Progenitor cell of endocrine pancreas (in vitro differentiated cells): ENCODE data around the gene LRP1B. TPM values are rescaled to one million over a fixed set of nuclear protein-coding genes. Genes with fewer than 3 reads are reported as not detected.

Source experiments
- DNase-seq: peaks from one replicate; pipeline ENCODE4 v3.0.0; 2021; ENCODE audit warnings: low spot score; ENCODE audit not compliant: unreplicated experiment
- H3K27ac Mint-ChIP-seq: 2 replicates; pipeline ENCODE4 v1.8.0; 2021; ENCODE audit warnings: mild to moderate bottlenecking, moderate library complexity, mixed read lengths
- H3K27me3 Mint-ChIP-seq: 2 replicates; pipeline ENCODE4 v1.8.0; 2021; ENCODE audit warnings: mixed read lengths
- H3K36me3 Mint-ChIP-seq: 2 replicates; pipeline ENCODE4 v1.8.0; 2022; ENCODE audit warnings: mixed read lengths; ENCODE audit not compliant: insufficient read depth
- H3K4me1 Mint-ChIP-seq: 2 replicates; pipeline ENCODE4 v1.8.0; 2021; ENCODE audit warnings: low read depth, mixed read lengths
- H3K4me3 Mint-ChIP-seq: 2 replicates; pipeline ENCODE4 v1.8.0; 2021; ENCODE audit warnings: low read depth, mild to moderate bottlenecking, moderate library complexity, mixed read lengths
- H3K9me3 Mint-ChIP-seq: 2 replicates; pipeline ENCODE4 v1.8.0; 2021; ENCODE audit warnings: low read depth, mixed read lengths
- CTCF ChIP-seq: fragments of 200-600 bp; sonication (generic); IDR thresholded peaks from one replicate; pipeline ENCODE4 v1.5.0; 2021; ENCODE audit warnings: antibody characterized with exemption, mild to moderate bottlenecking; ENCODE audit not compliant: unreplicated experiment
- total RNA-seq: library from RNA; stranded (reverse); gene quantifications from 2 replicates; pipeline ENCODE4 v1.2.1, GENCODE V29; 2021

Gene LRP1B
- total RNA-seq, 1 donor from 2014 or later, result 0.57 TPM

- H3K4me3 Mint-ChIP-seq, result no peak overlapping the region
- no peaks in the 10 kb centered on the region for H3K9me3 Mint-ChIP-seq
- no peaks in the 10 kb centered on the region for H3K27me3 Mint-ChIP-seq
- no peak for DNase-seq
- peaks cover 3% of the 10 kb centered on the region for H3K4me1 Mint-ChIP-seq
- no peak overlapping the region for H3K27ac Mint-ChIP-seq
- no peaks in the 10 kb centered on the region for H3K36me3 Mint-ChIP-seq
- no peak for TF ChIP-seq CTCF
Measured at GRCh38 chr2:140597836-140598235, 1533.0 kb downstream of the LRP1B start.

DNA sequence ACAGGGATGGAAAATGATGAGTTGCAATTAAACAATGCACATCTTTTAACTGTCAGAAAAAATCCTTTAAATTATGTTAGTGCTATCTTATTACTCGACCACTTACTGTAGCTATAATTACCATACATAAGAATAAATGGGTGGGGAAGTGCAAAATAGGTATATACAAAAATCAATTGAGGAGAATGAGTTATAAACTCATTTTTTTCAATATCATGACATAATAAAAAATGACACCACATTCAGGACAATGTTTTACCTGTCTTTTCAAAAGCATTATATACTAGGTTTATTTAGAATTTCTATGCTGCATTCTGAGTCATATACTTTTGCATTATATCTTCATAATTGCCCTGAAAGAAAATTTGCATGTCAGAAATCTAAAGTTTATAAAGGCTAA lies 1533.6 kb downstream of the LRP1B start:
- TF ChIP-seq CTCF, result no peak
- DNase-seq, result no peak
- no peaks in the 10 kb centered on the region for H3K36me3 Mint-ChIP-seq
- no peak overlapping the region for H3K4me3 Mint-ChIP-seq
- H3K9me3 Mint-ChIP-seq, result no peaks in the 10 kb centered on the region
- H3K27me3 Mint-ChIP-seq, result no peaks in the 10 kb centered on the region
- H3K27ac Mint-ChIP-seq, result no peak overlapping the region
- peaks cover 3% of the 10 kb centered on the region for H3K4me1 Mint-ChIP-seq

GRCh38 chr2:140596447-140596846 lies 1534.4 kb downstream of the LRP1B start:
- H3K27ac Mint-ChIP-seq, result no peak overlapping the region
- no peaks in the 10 kb centered on the region for H3K27me3 Mint-ChIP-seq
- no peaks in the 10 kb centered on the region for H3K4me1 Mint-ChIP-seq
- no peaks in the 10 kb centered on the region for H3K36me3 Mint-ChIP-seq
- no peak overlapping the region for H3K4me3 Mint-ChIP-seq
- no peak for TF ChIP-seq CTCF
- no peak for DNase-seq
- no peaks in the 10 kb centered on the region for H3K9me3 Mint-ChIP-seq

DNA sequence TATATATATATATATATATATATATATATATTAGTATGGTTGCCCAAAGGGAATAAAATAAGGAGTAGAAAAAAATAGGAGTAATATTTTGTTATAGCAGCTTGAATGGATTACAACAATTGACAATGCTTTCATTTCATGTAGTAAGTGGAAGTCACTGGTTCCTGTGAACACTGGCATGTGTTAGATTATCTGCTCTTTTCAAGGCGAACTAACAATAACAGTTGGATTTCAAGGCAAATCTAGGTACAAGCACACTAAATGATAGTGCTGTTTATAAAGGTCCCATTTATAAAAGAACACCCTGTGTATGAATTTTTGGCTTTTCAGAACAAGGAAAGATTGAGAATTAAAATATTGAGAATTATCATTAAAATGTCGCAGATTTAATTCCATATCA lies 1535.7 kb downstream of the LRP1B start:
- no peaks in the 10 kb centered on the region for H3K9me3 Mint-ChIP-seq
- TF ChIP-seq CTCF, result no peak
- no peaks in the 10 kb centered on the region for H3K27me3 Mint-ChIP-seq
- no peak for DNase-seq
- H3K4me3 Mint-ChIP-seq, result no peak overlapping the region
- no peak overlapping the region for H3K27ac Mint-ChIP-seq
- H3K4me1 Mint-ChIP-seq, result no peaks in the 10 kb centered on the region
- no peaks in the 10 kb centered on the region for H3K36me3 Mint-ChIP-seq

GRCh38 chr2:140593132-140593531 lies 1537.7 kb downstream of the LRP1B start:
- no peaks in the 10 kb centered on the region for H3K4me1 Mint-ChIP-seq
- H3K4me3 Mint-ChIP-seq, result no peak overlapping the region
- no peaks in the 10 kb centered on the region for H3K27me3 Mint-ChIP-seq
- H3K27ac Mint-ChIP-seq, result no peak overlapping the region
- H3K36me3 Mint-ChIP-seq, result no peaks in the 10 kb centered on the region
- TF ChIP-seq CTCF, result no peak
- H3K9me3 Mint-ChIP-seq, result no peaks in the 10 kb centered on the region
- no peak for DNase-seq
